Right renal cortex interstitium (tissue), 3 donors: Measurements from ENCODE around the gene MYB. TPM values are rescaled to one million over a fixed set of nuclear protein-coding genes. Genes with fewer than 3 reads are reported as not detected.
"Not testable (repeated sequence)": the region's sequence is repeated elsewhere in the genome, so short reads cannot be mapped to it uniquely, and the experiment has no call there.

Experiments used
- DNase-seq, 3 donors: peaks; one replicate each; pipeline ENCODE4 v3.0.0-alpha.2; 2013; ENCODE audit warnings: low read depth in 3 of 3, low spot score in 2 of 3
- polyA plus RNA-seq, 3 donors: library from polyadenylated mRNA; unstranded; fragments of 120-200 nt; gene quantifications; one replicate each; pipeline ENCODE4 v1.2.1, GENCODE V29; 2013; ENCODE audit not compliant: insufficient read length in 3 of 3

Gene MYB
- polyA plus RNA-seq, 3 donors, result 3.9 to 4.6 (median 4.4) TPM

GRCh38 chr6:135243871-135244796 lies 63.0 kb downstream of the MYB start:
- no peak for DNase-seq

DNA sequence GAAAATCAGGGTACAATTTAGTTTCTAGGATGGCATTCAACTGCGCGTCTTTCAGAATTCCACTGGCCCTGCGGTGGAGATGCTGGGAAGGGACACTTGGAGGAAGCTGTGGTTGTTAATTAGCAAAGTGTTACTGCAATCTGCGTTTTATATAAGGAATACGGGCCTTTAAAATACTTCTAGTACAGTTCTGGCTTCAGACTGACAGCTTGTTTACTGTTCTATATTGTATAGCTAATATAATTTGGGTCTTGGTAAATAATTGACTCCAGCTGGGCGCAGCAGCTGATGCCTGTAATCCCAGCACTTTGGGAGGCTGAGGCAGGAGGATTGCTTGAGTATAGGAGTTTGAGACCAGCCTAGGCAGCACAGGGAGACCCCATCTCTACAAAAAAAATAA lies 63.7 kb downstream of the MYB start:
- no peak for DNase-seq

DNA sequence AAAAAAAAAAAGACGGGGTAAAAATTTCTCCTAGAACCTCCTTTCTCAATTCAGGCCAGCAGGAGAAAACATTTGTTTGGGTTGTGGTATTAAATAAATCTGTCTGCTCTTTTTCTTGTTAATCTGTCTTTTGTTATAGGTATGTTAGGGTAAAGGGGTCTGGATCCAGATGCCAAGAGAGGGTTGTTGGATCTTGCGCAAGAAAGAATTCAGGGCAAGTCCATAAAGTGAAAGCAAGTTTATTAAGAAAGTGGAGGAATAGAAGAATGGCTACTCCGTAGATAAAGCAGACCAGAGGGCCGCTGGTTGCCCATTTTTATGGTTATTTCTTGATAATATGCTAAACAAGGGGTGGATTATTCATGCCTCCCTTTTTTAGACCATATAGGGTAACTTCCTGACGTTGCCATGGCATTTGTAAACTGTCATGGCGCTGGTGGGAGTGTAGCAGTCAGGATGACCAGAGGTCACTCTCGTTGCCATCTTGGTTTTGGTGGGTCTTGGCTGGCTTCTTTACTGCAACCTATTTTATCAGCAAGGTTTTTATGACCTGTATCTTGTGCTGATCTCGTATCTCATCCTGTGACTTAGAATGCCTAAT lies 65.4 kb downstream of the MYB start:
- not testable (repeated sequence) for DNase-seq

DNA sequence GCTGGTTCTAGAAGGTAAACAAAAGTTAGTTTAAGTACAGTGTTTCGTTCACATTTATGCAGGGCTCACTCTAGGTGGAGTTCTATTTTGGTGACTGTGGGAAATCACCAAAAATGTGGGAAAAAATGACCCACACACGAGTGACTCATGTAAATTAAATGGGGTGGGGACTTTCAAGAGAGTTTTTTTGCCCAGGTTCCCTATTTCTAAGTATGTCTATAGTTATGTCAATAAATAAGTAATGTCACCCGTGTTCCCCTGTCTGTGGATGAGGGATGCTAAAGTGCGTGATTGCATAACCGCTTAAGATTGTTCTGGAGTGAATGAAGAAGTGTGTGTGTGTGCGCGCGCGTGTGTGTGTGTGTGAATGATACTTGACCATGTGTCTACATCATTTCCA lies 69.1 kb downstream of the MYB start:
- DNase-seq, result no peak

DNA sequence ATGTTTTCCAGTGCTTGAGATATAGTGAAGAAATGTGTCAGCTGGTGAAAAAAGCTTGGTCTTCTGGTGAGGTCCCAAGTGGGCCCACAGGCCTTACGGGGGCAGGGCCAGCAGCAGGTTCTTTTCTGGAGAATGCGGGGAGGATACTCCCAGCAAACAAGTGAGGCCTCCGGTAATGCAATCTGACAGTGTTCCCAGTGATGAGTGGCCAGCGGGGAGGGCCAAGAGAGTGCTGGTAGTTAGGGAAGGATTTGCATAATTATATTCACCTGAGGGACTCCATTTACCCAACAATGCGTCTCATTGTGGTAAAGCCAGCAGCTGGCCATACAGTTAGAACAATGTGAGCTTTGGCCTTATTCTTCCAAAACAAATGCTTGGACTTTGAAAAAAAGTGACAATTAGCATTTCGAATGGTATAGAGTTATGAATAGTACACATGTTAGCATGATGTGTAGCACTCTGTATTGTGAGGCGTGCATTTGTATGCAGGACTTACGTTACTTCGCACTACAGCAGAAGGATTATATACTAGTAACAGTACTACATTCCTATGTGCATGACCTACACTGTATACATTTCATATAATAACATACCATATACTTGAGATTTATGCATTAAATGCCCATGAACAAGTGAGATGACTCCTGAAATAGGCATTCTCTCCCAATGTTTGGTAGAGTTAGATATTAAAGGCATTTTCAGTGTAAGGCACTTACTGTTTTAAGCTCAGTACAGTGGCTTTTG lies 69.8 kb downstream of the MYB start:
- no peak for DNase-seq

GRCh38 chr6:135251498-135252441 lies 70.7 kb downstream of the MYB start:
- DNase-seq, result no peak

DNA sequence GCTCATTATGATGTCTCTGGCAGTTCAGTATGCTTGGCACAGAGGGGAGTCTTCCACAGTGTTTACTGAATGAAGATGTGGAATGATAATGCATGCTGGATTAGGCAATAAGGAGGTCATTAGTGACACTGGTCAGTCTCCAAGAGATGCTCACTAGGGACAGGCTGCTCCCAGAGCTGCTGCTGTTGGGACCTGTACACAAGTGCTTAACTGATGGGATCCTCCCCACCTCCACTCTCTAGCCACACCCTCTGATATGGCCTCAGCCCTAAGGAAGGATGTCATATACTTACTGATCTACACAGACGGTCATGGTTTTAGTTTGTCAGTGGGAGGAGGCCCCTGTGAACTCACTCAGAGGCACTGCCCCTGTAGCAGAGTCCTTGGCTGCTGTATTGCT lies 73.4 kb downstream of the MYB start:
- no peak for DNase-seq

DNA sequence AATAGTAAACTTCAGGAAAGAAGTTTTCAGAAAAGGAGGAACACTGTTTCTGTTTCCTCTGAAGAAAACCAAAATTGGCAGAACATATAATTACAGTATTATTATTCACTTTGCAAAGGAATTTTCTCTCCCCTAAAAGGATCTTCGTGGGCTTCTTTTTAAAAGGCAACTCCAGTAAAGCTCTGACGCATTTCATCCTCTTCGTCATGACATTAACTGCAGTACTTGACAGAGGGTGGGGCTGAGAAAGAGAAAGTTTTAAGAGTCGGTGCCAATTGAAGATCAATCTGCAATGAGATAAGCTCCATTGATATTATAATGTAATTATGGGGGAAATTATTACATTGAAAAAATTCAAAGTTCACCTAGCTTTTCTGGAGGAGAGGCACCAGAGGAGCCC lies 75.8 kb downstream of the MYB start:
- DNase-seq, result no peak

GRCh38 chr6:135257631-135258405 lies 76.7 kb downstream of the MYB start:
- no peak for DNase-seq

- DNase-seq, result no peak
These were observed 77.9 kb downstream of the MYB start for GRCh38 chr6:135258970-135259369.

GRCh38 chr6:135260612-135261011 lies 79.5 kb downstream of the MYB start:
- DNase-seq, result no peak

GRCh38 chr6:135261872-135262725 lies 81.0 kb downstream of the MYB start:
- no peak for DNase-seq

DNA sequence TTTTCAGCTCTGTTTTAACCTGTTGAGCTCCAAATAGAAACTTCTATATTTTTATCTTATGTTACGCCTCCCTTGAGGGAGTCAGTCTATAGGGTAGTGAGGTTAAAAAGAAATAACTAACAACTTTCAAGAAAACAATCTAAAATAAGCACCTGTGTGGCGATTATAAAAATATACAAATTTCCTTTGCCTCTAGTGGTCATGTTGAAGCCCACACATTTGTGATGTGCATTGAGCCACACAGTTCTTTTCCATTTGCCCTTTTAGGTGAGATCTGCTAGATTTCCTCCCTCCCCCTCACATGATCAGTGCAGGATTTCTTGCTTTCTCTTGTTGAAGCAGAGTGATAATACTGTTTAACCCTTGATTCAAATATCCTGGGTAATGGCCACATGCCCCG lies 84.2 kb downstream of the MYB start:
- no peak for DNase-seq

- no peak for DNase-seq
These were observed 85.6 kb downstream of the MYB start for GRCh38 chr6:135266675-135267074.

- DNase-seq, result no peak
These were observed 86.0 kb downstream of the MYB start for GRCh38 chr6:135267085-135267484.

DNA sequence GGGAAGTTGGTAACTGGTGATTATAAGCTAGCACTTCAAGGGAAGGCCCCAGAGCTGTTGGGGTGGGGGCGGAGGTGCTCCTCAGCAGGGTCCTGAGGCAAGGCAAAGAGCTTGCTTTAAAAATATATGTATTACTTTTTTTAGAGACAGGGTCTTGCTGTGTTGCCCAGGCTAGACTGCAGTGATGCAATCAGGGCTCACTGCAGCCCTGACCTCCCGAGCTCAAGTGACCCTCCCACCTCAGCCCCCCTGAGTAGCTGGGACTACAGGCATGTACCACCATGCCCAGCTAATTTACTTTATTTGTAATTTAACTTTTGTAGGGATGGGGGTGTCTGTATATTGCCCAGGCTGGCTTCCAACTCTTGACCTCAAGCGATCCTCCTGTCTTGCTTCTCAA lies 87.2 kb downstream of the MYB start:
- no peak for DNase-seq

DNA sequence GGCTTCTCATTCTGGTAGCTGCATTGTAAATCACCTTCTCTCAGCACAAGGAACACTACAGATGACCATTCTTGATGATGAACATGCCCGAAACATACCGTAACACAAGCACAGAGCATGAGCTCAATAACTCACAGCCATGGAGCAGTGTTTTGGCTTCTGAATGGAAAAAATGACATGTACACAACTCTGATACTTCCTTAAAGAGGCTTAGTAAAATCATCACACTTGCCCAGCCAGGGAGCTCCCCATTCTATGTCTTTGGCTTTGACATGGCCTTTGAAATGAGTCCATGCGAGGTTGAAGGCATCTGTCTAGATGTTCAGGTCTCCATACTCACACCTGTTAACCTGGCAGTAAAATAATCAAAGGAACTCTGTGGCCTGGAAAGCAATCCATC lies 87.6 kb downstream of the MYB start:
- DNase-seq, result no peak
